ENCODE results near the gene AKT2. TPM values are rescaled to one million over a fixed set of nuclear protein-coding genes. Genes with fewer than 3 reads are reported as not detected.

Gene AKT2
- total RNA-seq, 1 experiment from 2014 or later = 141 TPM

DNA sequence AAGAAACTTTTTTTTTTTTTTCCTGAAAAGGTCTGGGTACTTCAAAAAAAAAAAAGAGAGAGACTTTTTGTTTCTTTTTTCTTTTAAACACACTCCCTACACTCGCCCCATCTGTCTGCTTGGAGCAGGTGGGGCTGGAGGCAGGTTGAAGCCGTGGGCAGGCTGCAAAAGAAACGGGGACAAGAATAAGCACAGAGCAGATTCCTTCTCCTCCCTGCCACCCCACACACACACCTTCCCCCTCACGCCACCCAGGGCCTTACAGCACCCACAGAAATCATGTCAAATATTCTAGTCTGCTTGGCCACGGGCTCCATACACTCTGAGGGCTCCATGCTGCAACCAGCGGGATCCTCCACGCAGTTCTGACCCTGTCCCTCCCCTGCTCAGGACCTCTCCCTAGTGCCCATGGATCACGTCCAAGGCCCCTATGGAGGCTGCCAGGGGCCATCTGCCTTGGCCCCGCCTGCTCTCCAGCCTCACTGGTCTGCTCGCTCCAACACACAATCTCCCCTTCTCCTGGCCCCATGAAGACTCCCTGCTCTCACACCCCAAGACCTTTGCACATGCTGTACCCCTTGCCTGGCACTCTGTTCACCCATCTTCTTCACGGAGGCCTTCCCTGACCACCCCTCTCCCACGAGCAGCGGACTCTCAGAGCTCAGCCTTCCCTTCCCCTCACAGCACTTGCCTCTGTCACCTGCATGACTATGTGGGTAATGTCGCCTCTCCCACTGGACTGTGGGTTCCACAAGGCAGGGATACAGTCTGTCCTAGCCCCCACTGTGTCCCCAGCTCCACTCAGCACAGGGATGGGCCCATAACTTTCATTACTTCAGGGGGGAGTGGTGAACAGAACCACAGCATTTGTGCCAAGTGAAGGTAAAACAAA, 11.4 kb downstream of the AKT2 start:
- H3K36me3 ChIP-seq (ENCODE audit: control insufficient read depth in 1 of 2, insufficient read depth in 2 of 2, low read length in 2 of 2) = 0 out of 4 replicates have a peak, but pooled peaks cover 0 to 3% of the 10 kb centered on the region in 2 experiments
- no peak overlapping the region for H3K9ac ChIP-seq (ENCODE audit: low read length)
- H3K27me3 ChIP-seq (ENCODE audit: insufficient read depth, low read length) = no peaks in the 10 kb centered on the region
- H3K27ac ChIP-seq (ENCODE audit: low read depth, low read length) = no peak overlapping the region
- POLR2A ChIA-PET = no interaction called here
- H3K9me2 ChIP-seq (ENCODE audit: insufficient read depth) = no peaks in the 10 kb centered on the region
- no peaks in the 10 kb centered on the region for H4K20me1 ChIP-seq (ENCODE audit: insufficient read depth)
- peaks cover 70% of the 10 kb centered on the region for H3K79me2 ChIP-seq (ENCODE audit: insufficient read depth, low read length)
- no peaks in the 10 kb centered on the region for H3K4me1 ChIP-seq (ENCODE audit: control insufficient read depth in 1 of 2, insufficient read depth in 2 of 2, low read length in 2 of 2)
- CTCF ChIA-PET = no interaction called here
- TF ChIP-seq YY1 (IDR thresholded peaks at IDR 0.05; ENCODE audit: extremely low read depth, insufficient replicate concordance, low read depth, low read length) (no peak), ZNF274 (IDR thresholded peaks at IDR 0.05; ENCODE audit: low read depth, low read length) (no peak), TCF7L2 (IDR thresholded peaks at IDR 0.05; ENCODE audit: borderline replicate concordance, extremely low read depth, insufficient read depth, insufficient read length) (no peak), EZH2 (IDR thresholded peaks at IDR 0.05) (no peak), SIN3A (IDR thresholded peaks at IDR 0.05; ENCODE audit: low read depth) (no peak), RAD21 (IDR thresholded peaks at IDR 0.05; ENCODE audit: low read depth) (no peak), JUND (IDR thresholded peaks at IDR 0.05) (no peak), CBX3 (IDR thresholded peaks at IDR 0.05; ENCODE audit: low read depth) (no peak), SRF (IDR thresholded peaks at IDR 0.05; ENCODE audit: low read depth) (no peak), ELF1 (IDR thresholded peaks at IDR 0.05; ENCODE audit: borderline replicate concordance, low read depth) (no peak), ZFX (IDR thresholded peaks at IDR 0.05) (no peak), EGR1 (IDR thresholded peaks at IDR 0.05; ENCODE audit: low read depth) (no peak)
- TF ChIP-seq, protein P1, sequence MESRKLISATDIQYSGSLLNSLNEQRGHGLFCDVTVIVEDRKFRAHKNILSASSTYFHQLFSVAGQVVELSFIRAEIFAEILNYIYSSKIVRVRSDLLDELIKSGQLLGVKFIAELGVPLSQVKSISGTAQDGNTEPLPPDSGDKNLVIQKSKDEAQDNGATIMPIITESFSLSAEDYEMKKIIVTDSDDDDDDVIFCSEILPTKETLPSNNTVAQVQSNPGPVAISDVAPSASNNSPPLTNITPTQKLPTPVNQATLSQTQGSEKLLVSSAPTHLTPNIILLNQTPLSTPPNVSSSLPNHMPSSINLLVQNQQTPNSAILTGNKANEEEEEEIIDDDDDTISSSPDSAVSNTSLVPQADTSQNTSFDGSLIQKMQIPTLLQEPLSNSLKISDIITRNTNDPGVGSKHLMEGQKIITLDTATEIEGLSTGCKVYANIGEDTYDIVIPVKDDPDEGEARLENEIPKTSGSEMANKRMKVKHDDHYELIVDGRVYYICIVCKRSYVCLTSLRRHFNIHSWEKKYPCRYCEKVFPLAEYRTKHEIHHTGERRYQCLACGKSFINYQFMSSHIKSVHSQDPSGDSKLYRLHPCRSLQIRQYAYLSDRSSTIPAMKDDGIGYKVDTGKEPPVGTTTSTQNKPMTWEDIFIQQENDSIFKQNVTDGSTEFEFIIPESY (IDR thresholded peaks at IDR 0.05; ENCODE audit: extremely low read depth, insufficient replicate concordance, low read length) = no peak
- TF ChIP-seq, protein P2, sequence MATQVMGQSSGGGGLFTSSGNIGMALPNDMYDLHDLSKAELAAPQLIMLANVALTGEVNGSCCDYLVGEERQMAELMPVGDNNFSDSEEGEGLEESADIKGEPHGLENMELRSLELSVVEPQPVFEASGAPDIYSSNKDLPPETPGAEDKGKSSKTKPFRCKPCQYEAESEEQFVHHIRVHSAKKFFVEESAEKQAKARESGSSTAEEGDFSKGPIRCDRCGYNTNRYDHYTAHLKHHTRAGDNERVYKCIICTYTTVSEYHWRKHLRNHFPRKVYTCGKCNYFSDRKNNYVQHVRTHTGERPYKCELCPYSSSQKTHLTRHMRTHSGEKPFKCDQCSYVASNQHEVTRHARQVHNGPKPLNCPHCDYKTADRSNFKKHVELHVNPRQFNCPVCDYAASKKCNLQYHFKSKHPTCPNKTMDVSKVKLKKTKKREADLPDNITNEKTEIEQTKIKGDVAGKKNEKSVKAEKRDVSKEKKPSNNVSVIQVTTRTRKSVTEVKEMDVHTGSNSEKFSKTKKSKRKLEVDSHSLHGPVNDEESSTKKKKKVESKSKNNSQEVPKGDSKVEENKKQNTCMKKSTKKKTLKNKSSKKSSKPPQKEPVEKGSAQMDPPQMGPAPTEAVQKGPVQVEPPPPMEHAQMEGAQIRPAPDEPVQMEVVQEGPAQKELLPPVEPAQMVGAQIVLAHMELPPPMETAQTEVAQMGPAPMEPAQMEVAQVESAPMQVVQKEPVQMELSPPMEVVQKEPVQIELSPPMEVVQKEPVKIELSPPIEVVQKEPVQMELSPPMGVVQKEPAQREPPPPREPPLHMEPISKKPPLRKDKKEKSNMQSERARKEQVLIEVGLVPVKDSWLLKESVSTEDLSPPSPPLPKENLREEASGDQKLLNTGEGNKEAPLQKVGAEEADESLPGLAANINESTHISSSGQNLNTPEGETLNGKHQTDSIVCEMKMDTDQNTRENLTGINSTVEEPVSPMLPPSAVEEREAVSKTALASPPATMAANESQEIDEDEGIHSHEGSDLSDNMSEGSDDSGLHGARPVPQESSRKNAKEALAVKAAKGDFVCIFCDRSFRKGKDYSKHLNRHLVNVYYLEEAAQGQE (IDR thresholded peaks at IDR 0.05; ENCODE audit: low read depth) = no peak
- TF ChIP-seq, protein P3, sequence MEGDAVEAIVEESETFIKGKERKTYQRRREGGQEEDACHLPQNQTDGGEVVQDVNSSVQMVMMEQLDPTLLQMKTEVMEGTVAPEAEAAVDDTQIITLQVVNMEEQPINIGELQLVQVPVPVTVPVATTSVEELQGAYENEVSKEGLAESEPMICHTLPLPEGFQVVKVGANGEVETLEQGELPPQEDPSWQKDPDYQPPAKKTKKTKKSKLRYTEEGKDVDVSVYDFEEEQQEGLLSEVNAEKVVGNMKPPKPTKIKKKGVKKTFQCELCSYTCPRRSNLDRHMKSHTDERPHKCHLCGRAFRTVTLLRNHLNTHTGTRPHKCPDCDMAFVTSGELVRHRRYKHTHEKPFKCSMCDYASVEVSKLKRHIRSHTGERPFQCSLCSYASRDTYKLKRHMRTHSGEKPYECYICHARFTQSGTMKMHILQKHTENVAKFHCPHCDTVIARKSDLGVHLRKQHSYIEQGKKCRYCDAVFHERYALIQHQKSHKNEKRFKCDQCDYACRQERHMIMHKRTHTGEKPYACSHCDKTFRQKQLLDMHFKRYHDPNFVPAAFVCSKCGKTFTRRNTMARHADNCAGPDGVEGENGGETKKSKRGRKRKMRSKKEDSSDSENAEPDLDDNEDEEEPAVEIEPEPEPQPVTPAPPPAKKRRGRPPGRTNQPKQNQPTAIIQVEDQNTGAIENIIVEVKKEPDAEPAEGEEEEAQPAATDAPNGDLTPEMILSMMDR (IDR thresholded peaks at IDR 0.05 in 2 of 3, conservative IDR thresholded peaks at IDR 0.05 in 1 of 3; ENCODE audit: borderline replicate concordance in 1 of 3, insufficient read depth in 1 of 3, low read depth in 2 of 3, low read length in 2 of 3) = no peak
- H3K4me3 ChIP-seq (replicated peaks in 1 of 2; ENCODE audit: low read depth in 1 of 2, low read length in 2 of 2) = no peak overlapping the region
- no peak for ATAC-seq
- no peak for DNase-seq (ENCODE audit: low read depth, low spot score)
- no TSS peak for BruUV-seq (replicated peaks)
- no peaks in the 10 kb centered on the region for H3K9me3 ChIP-seq (ENCODE audit: control insufficient read depth in 1 of 2, insufficient read depth in 1 of 2, low read depth in 1 of 2, low read length in 2 of 2)
- intact Hi-C loops (cut with micrococcal nuclease) = no loop called here
- RAD21 ChIA-PET (ENCODE audit: low non-redundant PET in 1 of 2, low total read pairs in 2 of 2, uncharacterized antibody in 2 of 2, unreplicated experiment in 2 of 2) = no interaction called here
- H3K4me2 ChIP-seq (ENCODE audit: low read length) = no peak overlapping the region
- no peak overlapping the region for H2AFZ ChIP-seq (ENCODE audit: low read depth, low read length, poor library complexity, severe bottlenecking)
